Measurements from ENCODE around the gene FTCD.

Gene FTCD

GRCh38 chr21:46091631-46092025 is 63.8 kb downstream of the FTCD start:
- Histone ChIP-seq H3K4me1 (ENCODE audit: control insufficient read depth, low read depth, low read length) (no peaks in the 10 kb centered on the region), H3K9ac (ENCODE audit: low read length) (no peak overlapping the region), H3K27me3 (ENCODE audit: control insufficient read depth, insufficient read depth, low read length) (peaks cover under 1% of the 10 kb centered on the region), H3K4me3 (ENCODE audit: low read length) (no peak overlapping the region), H3K9me3 (ENCODE audit: control insufficient read depth, low read depth, low read length) (no peaks in the 10 kb centered on the region), H3K36me3 (ENCODE audit: control insufficient read depth, low read depth, low read length) (no peaks in the 10 kb centered on the region), H3K27ac (ENCODE audit: low read length) (no peak overlapping the region)

- no peaks in the 10 kb centered on the region for H3K36me3 ChIP-seq (ENCODE audit: control insufficient read depth, low read depth, low read length)
- no peak overlapping the region for H3K9ac ChIP-seq (ENCODE audit: low read length)
- H3K9me3 ChIP-seq (ENCODE audit: control insufficient read depth, low read depth, low read length), result no peaks in the 10 kb centered on the region
- no peaks in the 10 kb centered on the region for H3K4me1 ChIP-seq (ENCODE audit: control insufficient read depth, low read depth, low read length)
- no peaks in the 10 kb centered on the region for H3K27me3 ChIP-seq (ENCODE audit: control insufficient read depth, insufficient read depth, low read length)
- no peak overlapping the region for H3K27ac ChIP-seq (ENCODE audit: low read length)
- no peak overlapping the region for H3K4me3 ChIP-seq (ENCODE audit: low read length)
Measured at GRCh38 chr21:46091118-46091517, 64.3 kb downstream of the FTCD start.

- H3K9ac ChIP-seq (ENCODE audit: low read length), result no peak overlapping the region
- H3K27ac ChIP-seq (ENCODE audit: low read length), result no peak overlapping the region
- no peaks in the 10 kb centered on the region for H3K9me3 ChIP-seq (ENCODE audit: control insufficient read depth, low read depth, low read length)
- H3K4me1 ChIP-seq (ENCODE audit: control insufficient read depth, low read depth, low read length), result no peaks in the 10 kb centered on the region
- H3K4me3 ChIP-seq (ENCODE audit: low read length), result no peak overlapping the region
- no peaks in the 10 kb centered on the region for H3K27me3 ChIP-seq (ENCODE audit: control insufficient read depth, insufficient read depth, low read length)
- H3K36me3 ChIP-seq (ENCODE audit: control insufficient read depth, low read depth, low read length), result no peaks in the 10 kb centered on the region
Measured at GRCh38 chr21:46089285-46089684, 66.1 kb downstream of the FTCD start.

GRCh38 chr21:46088189-46088588 is 67.2 kb downstream of the FTCD start:
- no peak overlapping the region for H3K9ac ChIP-seq (ENCODE audit: low read length)
- H3K4me1 ChIP-seq (ENCODE audit: control insufficient read depth, low read depth, low read length), result no peaks in the 10 kb centered on the region
- H3K4me3 ChIP-seq (ENCODE audit: low read length), result no peak overlapping the region
- H3K9me3 ChIP-seq (ENCODE audit: control insufficient read depth, low read depth, low read length), result no peaks in the 10 kb centered on the region
- H3K36me3 ChIP-seq (ENCODE audit: control insufficient read depth, low read depth, low read length), result no peaks in the 10 kb centered on the region
- no peaks in the 10 kb centered on the region for H3K27me3 ChIP-seq (ENCODE audit: control insufficient read depth, insufficient read depth, low read length)
- no peak overlapping the region for H3K27ac ChIP-seq (ENCODE audit: low read length)

GRCh38 chr21:46087641-46088040 is 67.7 kb downstream of the FTCD start:
- H3K4me1 ChIP-seq (ENCODE audit: control insufficient read depth, low read depth, low read length), result no peaks in the 10 kb centered on the region
- no peaks in the 10 kb centered on the region for H3K9me3 ChIP-seq (ENCODE audit: control insufficient read depth, low read depth, low read length)

More at GRCh38 chr21:46087641-46088040, 67.7 kb downstream of the FTCD start:
- Histone ChIP-seq H3K4me3 (ENCODE audit: low read length) (no peak overlapping the region), H3K27me3 (ENCODE audit: control insufficient read depth, insufficient read depth, low read length) (no peaks in the 10 kb centered on the region), H3K27ac (ENCODE audit: low read length) (no peak overlapping the region), H3K9ac (ENCODE audit: low read length) (no peak overlapping the region), H3K36me3 (ENCODE audit: control insufficient read depth, low read depth, low read length) (no peaks in the 10 kb centered on the region)

Data from iPS-18a (cell line).